WERI-Rb-1 (cell line): ENCODE data around the gene BAK1.
"Not testable (repeated sequence)": the region's sequence is repeated elsewhere in the genome, so short reads cannot be mapped to it uniquely, and the experiment has no call there.

ENCODE experiments used
- DNase-seq: peaks from one replicate; pipeline ENCODE4 v3.0.0-alpha.2; 2020
- H3K27ac ChIP-seq: fragments of 250-450 bp; sonication (Bioruptor Pico); 2 replicates; pipeline ENCODE4 v1.5.1; 2020; ENCODE audit warnings: mild to moderate bottlenecking, moderate library complexity
- H3K27me3 ChIP-seq: fragments of 250-450 bp; sonication (Bioruptor Pico); 2 replicates; pipeline ENCODE4 v1.5.1; 2021; ENCODE audit warnings: mild to moderate bottlenecking, low read depth, moderate library complexity; ENCODE audit not compliant: insufficient read depth, severe bottlenecking
- H3K36me3 ChIP-seq: fragments of 250-450 bp; sonication (Bioruptor Pico); 2 replicates; pipeline ENCODE4 v1.5.1; 2020; ENCODE audit warnings: mild to moderate bottlenecking, moderate library complexity
- H3K4me3 ChIP-seq: 2 replicates; pipeline ENCODE4 v1.5.1; 2011; ENCODE audit warnings: low read depth, mild to moderate bottlenecking, control low read depth, low read length
- H3K9me3 ChIP-seq: fragments of 250-450 bp; sonication (Bioruptor Pico); 2 replicates; pipeline ENCODE4 v1.5.1; 2021; ENCODE audit warnings: mild to moderate bottlenecking, moderate library complexity; ENCODE audit not compliant: severe bottlenecking
- TF ChIP-seq, protein P1 (sequence below): IDR thresholded peaks from 2 replicates; pipeline ENCODE4 v1.5.1; 2011; ENCODE audit warnings: low read depth, mild to moderate bottlenecking, control low read depth, inconsistent platforms, low read length

BAK1 gene

DNA sequence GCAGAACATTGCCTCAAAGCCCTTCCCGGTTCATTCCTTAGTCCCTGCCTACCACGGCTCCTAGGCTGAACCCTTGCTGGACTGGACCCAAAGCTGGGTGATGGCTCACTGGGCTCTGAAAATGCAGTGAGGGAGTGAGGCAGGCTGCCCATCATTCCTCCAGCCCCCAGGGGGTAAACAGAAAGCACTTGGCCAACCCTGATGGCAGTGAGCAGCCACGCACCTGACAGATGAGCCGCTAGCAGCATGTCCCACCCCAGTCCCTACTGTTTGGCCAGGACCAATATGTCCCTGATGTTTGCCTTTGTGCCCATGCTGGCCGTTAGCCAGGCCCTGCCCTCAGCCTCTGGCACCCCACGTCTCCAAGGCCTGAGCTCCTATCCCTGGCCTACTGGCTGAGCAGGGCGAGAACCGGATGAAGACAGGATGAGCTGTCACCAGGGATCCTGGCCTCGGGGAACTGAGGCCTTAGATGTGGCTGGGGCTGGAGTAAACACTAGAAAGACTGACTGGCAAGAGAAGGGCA is 19.4 kb upstream of the BAK1 start:
- DNase-seq = no peak
- H3K27ac ChIP-seq = no peak overlapping the region
- TF ChIP-seq, protein P1, sequence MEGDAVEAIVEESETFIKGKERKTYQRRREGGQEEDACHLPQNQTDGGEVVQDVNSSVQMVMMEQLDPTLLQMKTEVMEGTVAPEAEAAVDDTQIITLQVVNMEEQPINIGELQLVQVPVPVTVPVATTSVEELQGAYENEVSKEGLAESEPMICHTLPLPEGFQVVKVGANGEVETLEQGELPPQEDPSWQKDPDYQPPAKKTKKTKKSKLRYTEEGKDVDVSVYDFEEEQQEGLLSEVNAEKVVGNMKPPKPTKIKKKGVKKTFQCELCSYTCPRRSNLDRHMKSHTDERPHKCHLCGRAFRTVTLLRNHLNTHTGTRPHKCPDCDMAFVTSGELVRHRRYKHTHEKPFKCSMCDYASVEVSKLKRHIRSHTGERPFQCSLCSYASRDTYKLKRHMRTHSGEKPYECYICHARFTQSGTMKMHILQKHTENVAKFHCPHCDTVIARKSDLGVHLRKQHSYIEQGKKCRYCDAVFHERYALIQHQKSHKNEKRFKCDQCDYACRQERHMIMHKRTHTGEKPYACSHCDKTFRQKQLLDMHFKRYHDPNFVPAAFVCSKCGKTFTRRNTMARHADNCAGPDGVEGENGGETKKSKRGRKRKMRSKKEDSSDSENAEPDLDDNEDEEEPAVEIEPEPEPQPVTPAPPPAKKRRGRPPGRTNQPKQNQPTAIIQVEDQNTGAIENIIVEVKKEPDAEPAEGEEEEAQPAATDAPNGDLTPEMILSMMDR = no peak

DNA sequence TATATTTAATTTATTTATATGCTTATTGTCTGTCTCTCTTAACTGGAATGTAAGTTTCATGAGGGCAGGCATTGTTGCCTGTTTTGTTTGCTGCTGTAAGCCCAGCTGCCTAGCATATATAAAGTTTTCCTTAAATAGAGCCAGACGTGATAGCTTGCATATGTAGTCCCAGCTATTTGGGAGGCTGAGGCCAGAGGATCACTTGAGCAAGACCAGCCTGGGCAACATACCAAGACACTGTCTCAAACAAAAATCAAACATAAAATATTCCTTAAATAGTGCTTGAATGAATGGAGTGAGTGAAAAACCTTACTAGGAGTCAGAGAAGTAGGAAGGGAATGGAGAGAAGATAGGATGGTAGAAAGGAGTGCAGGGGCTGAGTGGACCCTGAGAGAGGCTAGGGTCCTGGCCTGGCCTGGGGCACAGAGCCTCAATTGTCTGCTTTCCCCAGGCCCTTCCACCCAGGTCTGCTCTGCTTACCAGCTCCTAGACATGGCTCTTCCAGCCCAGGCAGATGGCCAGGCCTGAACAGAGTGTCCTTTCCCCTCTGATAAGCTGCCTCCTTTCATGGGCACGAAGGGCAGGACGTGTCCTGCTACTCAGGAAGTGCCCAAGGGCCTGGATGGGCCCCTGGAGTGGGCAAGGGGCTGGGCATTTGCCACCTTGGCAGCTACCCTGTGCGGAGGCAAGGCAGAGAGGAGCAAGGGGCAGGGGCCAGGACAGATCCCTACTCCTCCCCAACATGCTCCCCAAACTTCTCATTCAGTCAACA is 17.7 kb upstream of the BAK1 start:
- TF ChIP-seq, protein P1 = no peak
- H3K4me3 ChIP-seq = no peak overlapping the region
- no peaks in the 10 kb centered on the region for H3K27me3 ChIP-seq
- no peaks in the 10 kb centered on the region for H3K36me3 ChIP-seq
- no peak for DNase-seq
- H3K27ac ChIP-seq = no peak overlapping the region
- no peaks in the 10 kb centered on the region for H3K9me3 ChIP-seq

More for the DNA sequence above, 19.4 kb upstream of the BAK1 start:
- Histone ChIP-seq H3K27me3 (no peaks in the 10 kb centered on the region), H3K36me3 (no peaks in the 10 kb centered on the region), H3K9me3 (peaks cover 5% of the 10 kb centered on the region), H3K4me3 (no peak overlapping the region)

DNA sequence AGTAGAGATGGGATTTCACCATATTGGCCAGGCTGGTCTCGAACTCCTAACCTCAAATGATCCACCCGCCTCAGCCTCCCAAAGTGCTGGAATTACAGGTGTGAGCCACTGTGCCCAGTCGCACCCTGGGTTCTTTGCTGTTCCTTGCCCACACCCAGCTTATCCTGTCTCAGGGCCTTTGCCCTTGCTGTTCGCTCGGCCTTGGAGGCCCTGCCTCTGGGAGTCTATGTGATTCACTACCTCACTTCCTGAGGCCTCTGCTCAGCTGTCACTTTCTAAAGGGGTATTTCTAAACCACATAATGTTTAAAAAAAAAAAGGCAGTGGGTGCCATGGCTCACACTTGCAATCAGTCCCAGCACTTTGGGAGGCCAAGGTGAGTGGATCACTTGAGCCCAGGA is 16.8 kb upstream of the BAK1 start:
- not testable (repeated sequence) for H3K36me3 ChIP-seq, H3K9me3 ChIP-seq, H3K27me3 ChIP-seq, DNase-seq, H3K4me3 ChIP-seq, H3K27ac ChIP-seq

DNA sequence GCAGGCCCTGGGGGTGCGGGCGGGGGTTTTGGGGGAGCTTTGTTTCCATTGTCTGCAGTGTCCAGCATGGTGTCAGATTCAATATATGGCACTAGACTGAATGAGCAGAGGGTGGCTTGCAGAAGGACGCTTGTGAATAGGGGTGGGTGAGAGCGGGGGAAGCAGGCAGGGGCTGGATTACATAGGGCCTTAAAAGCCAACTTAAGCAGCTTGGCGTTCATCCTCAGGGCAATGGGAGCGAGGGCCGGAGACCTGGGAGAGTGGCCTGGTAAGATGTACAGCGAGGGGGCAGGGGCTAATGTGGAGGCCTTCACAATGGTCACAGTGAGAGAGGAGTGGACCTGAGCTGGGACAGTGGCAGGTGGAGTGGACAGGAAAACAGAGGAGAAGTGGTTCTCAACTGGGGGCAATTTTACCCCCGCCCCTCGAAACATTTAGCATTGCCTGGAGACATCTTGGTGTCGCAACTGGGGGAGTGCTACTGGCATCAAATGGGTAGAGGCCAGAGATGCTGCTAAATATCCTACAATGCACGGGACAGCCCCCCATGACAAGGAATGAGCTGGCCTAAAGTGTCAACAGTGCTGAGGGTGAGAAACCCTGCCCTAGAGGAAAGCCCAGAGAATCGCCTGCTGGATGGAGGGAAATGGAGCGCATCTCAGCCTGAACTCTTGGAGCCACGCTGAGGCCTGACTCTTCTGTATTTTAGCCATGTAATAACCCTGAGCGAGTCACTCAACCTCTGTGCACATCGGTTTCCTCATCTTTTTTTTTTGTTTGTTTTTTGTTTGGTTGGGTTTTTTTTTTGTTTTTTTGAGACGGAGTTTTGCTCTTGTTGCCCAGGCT is 15.1 kb upstream of the BAK1 start:
- no peaks in the 10 kb centered on the region for H3K36me3 ChIP-seq
- peak; percentile 94 for DNase-seq
- H3K27ac ChIP-seq = peak overlapping the region; percentile 59
- no peaks in the 10 kb centered on the region for H3K9me3 ChIP-seq
- TF ChIP-seq, protein P1 = no peak
- no peak overlapping the region for H3K4me3 ChIP-seq
- no peaks in the 10 kb centered on the region for H3K27me3 ChIP-seq

- Histone ChIP-seq H3K27me3 (no peaks in the 10 kb centered on the region), H3K4me3 (no peak overlapping the region), H3K9me3 (no peaks in the 10 kb centered on the region), H3K36me3 (no peaks in the 10 kb centered on the region), H3K27ac (no peak overlapping the region)
- TF ChIP-seq, protein P1 = no peak
- DNase-seq = no peak
These were observed 13.3 kb upstream of the BAK1 start for GRCh38 chr6:33593414-33593727.
